GM12878 (cell line): Measurements from ENCODE around the gene NEO1. TPM values are rescaled to one million over a fixed set of nuclear protein-coding genes. Genes with fewer than 3 reads are reported as not detected.

Experiments
- ATAC-seq: fragments of 200-7000 bp; cut with Tn5 transposase; 3 replicates; pipeline ENCODE4 v1.9.1; 2020; ENCODE audit warnings: mild to moderate bottlenecking, moderate library complexity
- BruUV-seq: library from RNA; stranded (reverse); fragments of 400-500 nt; replicated peaks from 2 replicates; lab custom pipeline; 2021; lab: Mats Ljungman, UMichigan
- CTCF ChIA-PET: fragments of 300-600 bp; sonication (Branson Sonifier 250); formaldehyde crosslinking; extraction: SDS; loops from one replicate; lab custom pipeline; 2021; ENCODE audit warnings: inconsistent platforms; lab: Yijun Ruan, JAX
- POLR2A ChIA-PET: fragments of 350-600 bp; formaldehyde crosslinking; extraction: SDS; loops from one replicate; lab custom pipeline; 2021; ENCODE audit warnings: inconsistent platforms; lab: Charles Lee
- RAD21 ChIA-PET: fragments of 300-600 bp; sonication (Branson Sonifier 250); formaldehyde crosslinking; loops from one replicate; lab custom pipeline; 2023; ENCODE audit warnings: antibody characterized with exemption; ENCODE audit not compliant: unreplicated experiment; lab: Charles Lee
- SMC1A ChIA-PET: fragments of 300-600 bp; sonication (Branson Sonifier 250); formaldehyde crosslinking; loops from one replicate; lab custom pipeline; 2023; ENCODE audit not compliant: unreplicated experiment, uncharacterized antibody; lab: Charles Lee
- DNase-seq: peaks from one replicate; pipeline ENCODE4 v3.0.0-alpha.2; 2011; ENCODE audit warnings: low read depth, low spot score
- FAIRE-seq: peaks from 3 replicates; lab custom pipeline; 2011; peaks lifted over from hg19 to GRCh38; lab: Jason Lieb, UNC
- H2AFZ ChIP-seq: 2 replicates; pipeline ENCODE4 v1.6.0; 2011; ENCODE audit warnings: low read depth, low read length, control low read depth; ENCODE audit not compliant: control insufficient read depth
- H3K27ac ChIP-seq: 2 replicates; pipeline ENCODE4 v1.5.1; 2011; ENCODE audit warnings: control low read depth; ENCODE audit not compliant: control insufficient read depth, insufficient read depth
- H3K27me3 ChIP-seq, 2 experiments: replicated peaks in 1 of 2; 2 replicates each; pipeline versions ENCODE4 v1.6.0 to v1.6.1; 2011; ENCODE audit warnings: low read length in 1 of 2; ENCODE audit not compliant: control insufficient read depth in 2 of 2, insufficient read depth in 2 of 2
- H3K36me3 ChIP-seq, 2 experiments: 2 replicates each; pipeline ENCODE4 v1.5.1; 2011; ENCODE audit warnings: low read length in 1 of 2; ENCODE audit not compliant: control insufficient read depth in 2 of 2, insufficient read depth in 2 of 2
- H3K4me1 ChIP-seq: 2 replicates; pipeline ENCODE4 v1.6.1; 2011; ENCODE audit warnings: mild to moderate bottlenecking, low read length, moderate library complexity, mixed read lengths; ENCODE audit not compliant: control insufficient read depth, insufficient read depth
- H3K4me2 ChIP-seq: 2 replicates; pipeline ENCODE4 v1.6.0; 2011; ENCODE audit warnings: control low read depth; ENCODE audit not compliant: control insufficient read depth, insufficient read depth
- H3K4me3 ChIP-seq: fragments of 200-600 bp; sonication (generic); 2 replicates; pipeline ENCODE4 v1.5.1; 2016
- H3K79me2 ChIP-seq: 2 replicates; pipeline ENCODE4 v1.6.0; 2011; ENCODE audit warnings: low read length; ENCODE audit not compliant: control insufficient read depth, insufficient read depth
- H3K9ac ChIP-seq: 2 replicates; pipeline ENCODE4 v1.8.0; 2011; ENCODE audit warnings: low read length, control low read depth, mixed read lengths; ENCODE audit not compliant: control insufficient read depth, insufficient read depth
- H3K9me3 ChIP-seq: replicated peaks from 3 replicates; pipeline ENCODE4 v1.5.1; 2011; ENCODE audit warnings: mild to moderate bottlenecking, low read length; ENCODE audit not compliant: control insufficient read depth, insufficient read depth
- H4K20me1 ChIP-seq: 2 replicates; pipeline ENCODE4 v1.6.0; 2011; ENCODE audit not compliant: control insufficient read depth, insufficient read depth
- CBX5 ChIP-seq: sonication (generic); IDR thresholded peaks from 2 replicates; pipeline ENCODE4 v1.6.1; 2016; ENCODE audit warnings: low read depth, moderate library complexity, mild to moderate bottlenecking, inconsistent platforms
- ESRRA ChIP-seq: IDR thresholded peaks from 2 replicates; pipeline ENCODE4 v1.6.1; 2012; ENCODE audit warnings: mild to moderate bottlenecking, low read length, improper control_type of control experiment
- JUNB ChIP-seq: IDR thresholded peaks from 2 replicates; pipeline ENCODE4 v1.6.1; 2016; ENCODE audit warnings: antibody characterized with exemption, mild to moderate bottlenecking
- PKNOX1 ChIP-seq: fragments of 450-650 bp; IDR thresholded peaks from 2 replicates; pipeline ENCODE4 v1.6.1; 2016; ENCODE audit warnings: mild to moderate bottlenecking
- SREBF2 ChIP-seq: IDR thresholded peaks from 2 replicates; pipeline ENCODE4 v1.6.1; 2012; ENCODE audit warnings: mild to moderate bottlenecking, low read length
- TAF1 ChIP-seq: IDR thresholded peaks from 2 replicates; pipeline ENCODE4 v1.6.1; 2011; ENCODE audit warnings: mild to moderate bottlenecking, low read depth, low read length, borderline replicate concordance
- ZBED1 ChIP-seq: IDR thresholded peaks from 2 replicates; pipeline ENCODE4 v1.6.1; 2016; ENCODE audit warnings: borderline replicate concordance
- WGBS: methylation state at CpG from one replicate; pipeline ENCODE4 v1.1.6; 2016; ENCODE audit warnings: low lambda C conversion rate; ENCODE audit not compliant: insufficient replicate concordance, insufficient coverage; ENCODE audit errors: missing lambda C conversion rate; 5-methylcytosine and 5-hydroxymethylcytosine counted together
- in situ Hi-C: fragments of 300-500 bp; cut with MboI; formaldehyde crosslinking; loops from 9 replicates; pipeline ENCODE4 v1.14.3; 2018; ENCODE audit warnings: mixed read lengths
- intact Hi-C: fragments of 100-400 bp; cut with micrococcal nuclease; formaldehyde crosslinking; loops from one replicate; pipeline ENCODE4 v1.14.2; 2022; ENCODE audit not compliant: unreplicated experiment
- polyA plus RNA-seq, 11 experiments: library from polyadenylated mRNA; depleted of rRNA in 4 of 11; unstranded in 6 of 11; stranded (reverse) in 5 of 11; fragments of >200 nt; fragmentation: Nextera tagmentation in 4 of 11; fragmentation: Illumina TruSeq in 1 of 11; extraction: Ambion mirVana in 4 of 11; extraction: Trizol in 1 of 11; gene quantifications; 1 replicate in 1 of 11; 2 replicates in 10 of 11; pipeline versions ENCODE4 v1.2.1 to v1.2.3, GENCODE V29; 2011 to 2016; ENCODE audit warnings: inconsistent platforms in 2 of 11, missing spikeins in 2 of 11, low read depth in 1 of 11
- total RNA-seq, 4 experiments: library from RNA; depleted of rRNA in 3 of 4; stranded (reverse); fragments of >200 nt in 3 of 4; fragmentation: Illumina TruSeq in 1 of 4; extraction: Trizol in 1 of 4; gene quantifications; 2 replicates each; pipeline versions ENCODE4 v1.2.1 to v1.2.3, GENCODE V29; 2013 to 2021

NEO1 gene
- total and polyA plus RNA-seq, 10 of the 15 experiments (the other 5 are each of a cell fraction or from before 2014, with no cell fraction given) = 0.03 to 2.0 (median 0.32) TPM

- TF ChIP-seq PKNOX1 (peak; percentile 76), JUNB (no peak)
Observed at GRCh38 chr15:73142802-73143762, 90.8 kb downstream of the NEO1 start (continued).

- Histone ChIP-seq H3K27ac (no peak overlapping the region), H3K9ac (no peak overlapping the region), H3K4me3 (no peak overlapping the region), H4K20me1 (no peaks in the 10 kb centered on the region), H3K4me1 (peaks cover 3% of the 10 kb centered on the region; the same call in 1 of the 2 replicates), H3K9me3 (no peaks in the 10 kb centered on the region; the same call in 2 of the 3 replicates), H2AFZ (no peak overlapping the region), H3K79me2 (no peaks in the 10 kb centered on the region), H3K4me2 (no peak overlapping the region), H3K36me3 (no peaks in the 10 kb centered on the region), H3K27me3 (no peaks in the 10 kb centered on the region)
- ChIA-PET CTCF (no interaction called here), RAD21 (no interaction called here), SMC1A (no interaction called here), POLR2A (no interaction called here)
- no TSS peak for BruUV-seq
- FAIRE-seq (no peak), ATAC-seq (no peak), DNase-seq (no peak)
- intact Hi-C loops = no loop called here
- in situ Hi-C loops = no loop called here
- TF ChIP-seq SREBF2 (no peak), ESRRA (no peak), TAF1 (no peak), ZBED1 (no peak), CBX5 (no peak)
- WGBS = 0% methylated on average over 1 of the region's 1 CpG
Observed at GRCh38 chr15:73143763-73144155, 91.5 kb downstream of the NEO1 start.
